Smooth muscle cell of bladder (primary cell): Measurements from ENCODE around the gene ACVR2B. TPM values are rescaled to one million over a fixed set of nuclear protein-coding genes. Genes with fewer than 3 reads are reported as not detected.

Experiments used
- total RNA-seq: library from RNA; depleted of rRNA; stranded (reverse); fragments of >200 nt; gene quantifications from 2 replicates; pipeline ENCODE4 v1.2.3, GENCODE V29; 2014

Gene ACVR2B
- total RNA-seq, result 1.6 and 2.2 TPM in 2 replicates

GRCh38 chr3:38453075-38453912 is at the start of gene ACVR2B:
Gene ACVR2B (plus strand): TSS chr3:38453890. CDS start chr3:38454323, 433 bp downstream.

DNA sequence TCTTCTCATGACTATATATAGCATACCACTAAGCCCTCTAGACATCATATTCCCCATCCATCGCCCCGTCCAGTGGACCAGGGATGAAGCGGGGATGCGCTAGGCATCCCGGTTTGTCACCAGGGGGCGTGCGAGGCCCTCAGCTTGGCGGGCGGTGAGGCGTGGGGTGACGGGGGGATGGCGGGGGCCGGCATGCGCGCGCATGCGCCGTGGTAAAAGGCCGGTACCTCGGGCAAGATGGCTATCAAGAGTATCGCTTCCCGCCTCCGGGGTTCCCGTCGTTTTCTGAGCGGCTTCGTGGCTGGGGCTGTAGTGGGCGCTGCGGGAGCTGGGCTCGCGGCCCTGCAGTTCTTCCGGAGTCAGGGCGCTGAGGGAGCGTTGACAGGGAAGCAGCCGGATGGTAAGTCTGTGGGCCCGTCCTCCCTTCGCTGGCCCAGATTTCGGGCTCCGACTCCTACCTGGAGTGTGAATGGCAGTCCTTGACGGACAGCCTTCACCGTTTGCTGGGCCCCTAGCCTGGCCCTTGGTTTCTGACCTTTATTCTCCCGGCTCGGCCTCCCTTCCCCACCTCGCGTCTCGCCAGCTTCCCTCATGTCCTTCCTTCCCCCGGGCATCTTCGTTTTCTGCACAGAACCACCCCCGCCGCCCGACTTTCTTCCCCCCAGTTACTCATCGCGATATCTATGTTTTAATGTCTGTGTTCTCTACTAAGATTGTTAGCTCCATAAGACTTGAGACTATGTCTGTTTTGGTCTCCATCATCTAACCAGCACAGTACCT is 42.6 kb downstream of the ACVR2B start, which contains the start of gene EXOG:
TSS of gene EXOG (plus strand) at position 210 of the 780 bp plus-strand sequence. CDS start at position 238, 28 bp downstream.

Other genes starting within 250 kb of the ACVR2B start
- gene SLC22A13, start 188.1 kb upstream of the ACVR2B start, total RNA-seq, result 0.14 and 0.28 TPM in 2 replicates
- under 0.01 and 0.18 TPM in 2 replicates for gene SLC22A14, start 171.6 kb upstream of the ACVR2B start, total RNA-seq
- 3.1 and 4.1 TPM in 2 replicates for gene XYLB, start 107.1 kb upstream of the ACVR2B start, total RNA-seq
- 8.7 and 10.1 TPM in 2 replicates for gene EXOG, start 42.5 kb downstream of the ACVR2B start, total RNA-seq
- gene SCN5A, start 195.8 kb downstream of the ACVR2B start, total RNA-seq, result 0.37 and 0.43 TPM in 2 replicates